GM04503 (cell line): ENCODE measurements around the gene CLDN7.

Experiments
- DNase-seq: peaks from one replicate; pipeline ENCODE4 v3.0.0-alpha.2; 2012; ENCODE audit warnings: low read depth

The CLDN7 gene

GRCh38 chr17:7219229-7219811, 43.0 kb downstream of the CLDN7 start:
- DNase-seq = no peak

GRCh38 chr17:7218758-7219157, 43.5 kb downstream of the CLDN7 start:
- DNase-seq = no peak

DNA sequence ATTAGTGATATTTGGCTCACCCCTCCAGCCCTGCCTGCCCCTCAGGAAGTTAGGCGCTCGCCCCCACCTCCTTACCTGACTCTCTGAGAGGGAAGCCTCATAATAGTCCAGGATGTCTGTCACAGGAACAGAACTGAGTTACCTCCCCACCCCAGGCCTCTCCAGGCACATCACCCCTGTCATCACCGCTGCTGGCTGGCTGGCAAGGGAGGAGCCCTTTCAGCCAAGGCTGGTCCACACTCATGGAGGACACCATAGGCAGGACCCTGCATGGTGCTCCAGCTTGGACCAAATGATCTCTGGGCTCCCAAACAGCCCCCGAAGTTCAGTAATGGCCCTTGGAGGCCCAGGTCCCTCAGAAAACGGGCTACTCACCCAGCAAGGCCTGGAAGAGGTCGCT, 44.1 kb downstream of the CLDN7 start:
- no peak for DNase-seq

- no peak for DNase-seq
These were observed 44.9 kb downstream of the CLDN7 start for GRCh38 chr17:7217113-7217987.

DNA sequence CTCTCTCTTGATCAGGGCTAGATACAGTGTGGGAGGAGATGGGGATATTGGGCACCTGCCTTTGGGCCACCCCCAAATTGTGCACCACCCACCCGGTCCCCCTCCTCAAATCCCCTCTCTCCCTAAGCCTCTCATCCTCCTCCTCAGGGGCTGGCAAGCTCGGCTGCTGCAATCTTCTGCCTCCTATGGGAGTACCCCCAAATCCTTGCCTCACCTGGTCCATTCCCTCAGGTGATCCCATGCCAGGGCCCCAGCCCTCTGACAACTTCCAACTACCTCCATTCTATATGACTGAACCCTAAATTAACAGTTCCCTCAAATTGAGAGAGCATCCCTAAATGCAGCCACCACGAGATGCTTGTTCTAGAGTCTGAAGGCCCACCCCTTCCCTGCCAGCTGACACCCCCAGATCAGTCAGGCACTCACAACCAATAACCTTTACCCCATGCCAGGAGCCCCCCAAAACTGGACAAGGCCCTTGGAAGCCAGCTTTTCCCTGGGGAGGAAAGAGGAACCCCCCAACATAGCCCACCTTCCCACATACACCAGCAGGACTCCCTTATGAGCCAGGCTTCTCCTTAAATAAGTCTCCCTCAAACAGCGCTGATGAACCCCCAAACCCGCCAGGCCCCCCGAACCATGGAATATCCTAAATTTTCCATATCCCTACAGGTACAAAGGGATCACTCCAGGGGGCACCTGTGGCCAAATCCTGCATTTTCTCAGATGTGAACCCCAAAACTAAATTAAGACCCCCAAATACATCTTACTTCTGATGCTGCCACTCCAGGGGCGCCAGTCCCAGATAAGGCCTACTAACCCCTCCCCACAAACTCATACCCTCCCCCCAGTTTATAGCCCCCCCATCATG, 45.8 kb downstream of the CLDN7 start:
- no peak for DNase-seq

GRCh38 chr17:7215652-7216180, 46.6 kb downstream of the CLDN7 start:
- no peak for DNase-seq

DNA sequence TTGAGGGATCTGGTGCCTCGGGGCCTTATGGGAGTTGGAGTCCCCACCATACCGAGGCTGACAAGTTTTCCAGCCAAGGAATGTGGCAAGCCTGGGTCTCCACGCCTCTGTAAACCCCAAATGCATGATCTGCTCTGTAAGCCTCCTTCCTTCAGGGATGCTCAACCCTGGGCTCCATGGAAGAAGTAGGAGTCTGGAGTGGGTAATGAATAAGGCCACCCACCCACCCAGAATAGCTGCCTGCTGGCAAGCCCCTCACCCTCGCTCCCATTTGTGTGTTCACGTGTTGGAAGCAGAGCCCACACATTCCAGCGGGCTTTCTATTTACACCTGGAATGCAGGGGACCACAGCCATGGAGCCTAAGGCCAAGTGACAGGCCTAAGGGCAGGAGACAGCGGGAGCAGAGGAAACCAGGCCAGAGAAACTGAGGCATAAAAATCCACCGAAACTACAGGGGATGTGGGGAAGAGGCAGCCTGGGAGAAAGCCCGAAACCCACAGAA, 47.1 kb downstream of the CLDN7 start:
- DNase-seq = no peak

- DNase-seq = peak; percentile 80
These were observed 47.8 kb downstream of the CLDN7 start for GRCh38 chr17:7214300-7215135.

DNA sequence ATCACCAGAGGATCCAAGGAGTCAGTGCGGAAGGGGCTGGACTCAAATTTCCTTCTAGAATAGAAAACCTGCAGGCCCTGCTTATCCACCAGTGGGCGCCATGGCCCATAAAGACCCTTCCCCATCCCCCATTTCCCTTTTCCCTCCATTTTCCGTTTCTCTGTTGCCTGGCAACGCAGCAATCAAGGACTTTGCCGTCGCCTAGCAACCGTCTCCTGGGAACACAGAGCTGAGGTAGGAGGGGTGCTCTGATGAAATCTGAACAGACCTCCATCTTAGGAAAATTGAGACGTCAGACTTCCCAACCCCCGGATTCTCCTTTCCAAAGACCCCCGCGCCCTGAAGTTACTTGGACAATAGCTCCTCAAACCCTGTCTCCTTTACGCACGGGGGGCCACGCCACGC, 48.4 kb downstream of the CLDN7 start:
- no peak for DNase-seq

DNA sequence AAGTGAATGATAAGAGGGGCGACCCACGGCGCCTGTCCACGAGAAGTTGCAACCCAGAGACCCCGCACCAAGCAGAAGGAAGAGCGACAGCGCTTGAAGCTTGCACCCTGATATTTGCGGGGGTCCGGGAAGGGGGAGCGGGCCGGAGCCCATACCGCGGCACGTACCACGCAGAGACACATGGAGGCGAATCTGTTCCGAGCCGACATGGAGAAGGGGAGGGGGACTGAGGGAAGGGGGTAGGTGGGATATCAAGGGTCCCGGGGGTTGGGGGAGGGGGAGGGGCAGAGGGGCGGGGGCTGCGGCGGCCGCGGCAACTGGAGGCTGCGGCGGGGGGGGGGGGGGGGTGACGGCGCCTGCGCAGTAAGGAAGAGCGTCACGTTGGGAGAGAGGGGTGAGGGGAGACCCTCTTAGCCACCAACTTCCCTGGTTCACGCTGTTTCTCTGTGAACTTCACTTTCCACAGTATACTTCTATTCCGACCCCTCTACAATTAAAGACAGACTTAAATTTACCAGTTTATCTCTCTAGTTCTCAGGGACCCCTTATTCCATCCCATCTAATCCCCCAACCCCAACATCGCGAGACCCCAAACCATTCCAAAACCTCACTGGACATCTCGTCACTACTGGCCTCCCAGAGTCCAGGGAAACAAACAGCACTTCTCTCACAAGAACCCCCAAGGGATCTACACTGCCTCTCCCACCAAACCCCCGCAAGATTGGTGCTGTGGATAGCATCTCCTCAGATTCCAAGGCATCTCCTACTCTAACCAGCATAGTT, 50.6 kb downstream of the CLDN7 start:
- no peak for DNase-seq
